GM12878 (cell line): ENCODE data around the gene ELMOD3. TPM values are rescaled to one million over a fixed set of nuclear protein-coding genes. Genes with fewer than 3 reads are reported as not detected.

Experiments used
- BMI1 ChIP-seq: fragments of 450-650 bp; IDR thresholded peaks from 2 replicates; pipeline ENCODE4 v1.6.1; 2016; ENCODE audit warnings: mild to moderate bottlenecking, moderate library complexity, borderline replicate concordance
- CUX1 ChIP-seq: IDR thresholded peaks from 2 replicates; pipeline ENCODE4 v1.6.1; 2012; ENCODE audit warnings: improper control_type of control experiment, low read depth, low read length; ENCODE audit not compliant: insufficient replicate concordance
- ELK1 ChIP-seq: IDR thresholded peaks from 2 replicates; pipeline ENCODE4 v1.6.1; 2012; ENCODE audit warnings: low read depth, low read length, improper control_type of control experiment
- EP300 ChIP-seq, 2 experiments: fragments of 150-350 bp in 1 of 2; IDR thresholded peaks; 2 replicates each; pipeline ENCODE4 v1.6.1; 2011 to 2012; ENCODE audit warnings: low read depth in 2 of 2, low read length in 2 of 2, borderline replicate concordance in 1 of 2, improper control_type of control experiment in 1 of 2, inconsistent platforms in 1 of 2; ENCODE audit not compliant: control insufficient read depth in 1 of 2
- FOS ChIP-seq: IDR thresholded peaks from 3 replicates; pipeline ENCODE4 v1.6.1; 2011; ENCODE audit warnings: borderline replicate concordance; ENCODE audit not compliant: insufficient read length; ENCODE audit errors: extremely low read depth
- FOXK2 ChIP-seq: fragments of 450-650 bp; IDR thresholded peaks from 2 replicates; pipeline ENCODE4 v1.6.1; 2017; ENCODE audit warnings: mild to moderate bottlenecking, moderate library complexity
- FOXM1 ChIP-seq: IDR thresholded peaks from 2 replicates; pipeline ENCODE4 v1.6.1; 2012; ENCODE audit warnings: low read depth, mild to moderate bottlenecking, inconsistent platforms, low read length, moderate library complexity
- MTA2 ChIP-seq: fragments of 450-650 bp; IDR thresholded peaks from 2 replicates; pipeline ENCODE4 v1.6.1; 2016; ENCODE audit warnings: low read depth, mild to moderate bottlenecking, moderate library complexity
- PRDM15 ChIP-seq: fragments of 450-650 bp; formaldehyde crosslinking; IDR thresholded peaks from 2 replicates; pipeline ENCODE4 v1.4.0; 2020; ENCODE audit warnings: mild to moderate bottlenecking, moderate library complexity
- SMC3 ChIP-seq: IDR thresholded peaks from 2 replicates; pipeline ENCODE4 v1.6.1; 2011; ENCODE audit warnings: low read length, improper control_type of control experiment, borderline replicate concordance
- TAF1 ChIP-seq: IDR thresholded peaks from 2 replicates; pipeline ENCODE4 v1.6.1; 2011; ENCODE audit warnings: mild to moderate bottlenecking, low read depth, low read length, borderline replicate concordance
- TARDBP ChIP-seq: IDR thresholded peaks from 2 replicates; pipeline ENCODE4 v1.6.1; 2016; ENCODE audit warnings: borderline replicate concordance
- USF1 ChIP-seq: IDR thresholded peaks from 2 replicates; pipeline ENCODE4 v1.6.1; 2011; ENCODE audit warnings: borderline replicate concordance, low read depth, mild to moderate bottlenecking, moderate library complexity, mixed read lengths, low read length; ENCODE audit not compliant: insufficient read depth; ENCODE audit errors: extremely low read length
- ZBTB4 ChIP-seq: fragments of 450-650 bp; formaldehyde crosslinking; IDR thresholded peaks from 2 replicates; pipeline ENCODE4 v1.4.0; 2022; ENCODE audit warnings: mild to moderate bottlenecking, moderate library complexity
- polyA plus RNA-seq, 11 experiments: library from polyadenylated mRNA; depleted of rRNA in 4 of 11; unstranded in 6 of 11; stranded (reverse) in 5 of 11; fragments of >200 nt; fragmentation: Nextera tagmentation in 4 of 11; fragmentation: Illumina TruSeq in 1 of 11; extraction: Ambion mirVana in 4 of 11; extraction: Trizol in 1 of 11; gene quantifications; 1 replicate in 1 of 11; 2 replicates in 10 of 11; pipeline versions ENCODE4 v1.2.1 to v1.2.3, GENCODE V29; 2011 to 2016; ENCODE audit warnings: inconsistent platforms in 2 of 11, missing spikeins in 2 of 11, low read depth in 1 of 11
- total RNA-seq, 4 experiments: library from RNA; depleted of rRNA in 3 of 4; stranded (reverse); fragments of >200 nt in 3 of 4; fragmentation: Illumina TruSeq in 1 of 4; extraction: Trizol in 1 of 4; gene quantifications; 2 replicates each; pipeline versions ENCODE4 v1.2.1 to v1.2.3, GENCODE V29; 2013 to 2021

ELMOD3 gene
- total and polyA plus RNA-seq, 10 of the 15 experiments (the other 5 are each of a cell fraction or from before 2014, with no cell fraction given), result 1.2 to 19.1 (median 12.5) TPM

GRCh38 chr2:85329181-85329651 is 25.4 kb upstream of the ELMOD3 start (continued):
- TF ChIP-seq CUX1 (no peak), FOS (no peak), ZBTB4 (CRISPR knock-in tag) (no peak), TARDBP (no peak), USF1 (no peak), MTA2 (no peak), SMC3 (no peak), ELK1 (no peak), TAF1 (no peak), EP300 (IDR thresholded peaks at IDR 0.05; ENCODE audit: borderline replicate concordance in 1 of 2, control insufficient read depth in 1 of 2, low read depth in 2 of 2, low read length in 2 of 2) (no peak), PRDM15 (CRISPR knock-in tag) (no peak), BMI1 (no peak), FOXM1 (no peak), FOXK2 (no peak)
